HepG2 (cell line): ENCODE results near the gene TEKT5. TPM values are rescaled to one million over a fixed set of nuclear protein-coding genes. Genes with fewer than 3 reads are reported as not detected.
A peak's percentile ranks its signal among the peaks of the same experiment; 100 is the strongest.

Experiments used
- ATAC-seq: fragments of 200-7000 bp; cut with Tn5 transposase; 3 replicates; pipeline ENCODE4 v1.9.1; 2020; ENCODE audit warnings: mild to moderate bottlenecking, moderate library complexity
- BruUV-seq: library from RNA; stranded (reverse); fragments of 400-500 nt; replicated peaks from 2 replicates; lab custom pipeline; 2021; lab: Mats Ljungman, UMichigan
- CTCF ChIA-PET: fragments of 300-600 bp; formaldehyde crosslinking; extraction: SDS; loops from one replicate; lab custom pipeline; 2021; ENCODE audit warnings: low total read pairs, inconsistent platforms, low intra/inter-chr PET ratio; lab: Yijun Ruan, JAX
- POLR2A ChIA-PET: fragments of 350-600 bp; sonication (Branson Sonifier 250); formaldehyde crosslinking; loops from one replicate; lab custom pipeline; 2020; ENCODE audit warnings: antibody characterized with exemption, inconsistent platforms; lab: Yijun Ruan, JAX
- DNase-seq: peaks from one replicate; pipeline ENCODE4 v3.0.0-alpha.2; 2015; ENCODE audit warnings: low spot score
- FAIRE-seq: peaks from 3 replicates; lab custom pipeline; 2011; peaks lifted over from hg19 to GRCh38; lab: Jason Lieb, UNC
- H2AFZ ChIP-seq: one replicate; pipeline ENCODE4 v1.6.1; 2011; ENCODE audit warnings: low read length, inconsistent platforms
- H3K27ac ChIP-seq: fragments of 300-600 bp; 3 replicates; pipeline ENCODE4 v1.8.0; 2011; ENCODE audit warnings: mixed run types, mild to moderate bottlenecking, mixed read lengths, low read length, inconsistent platforms; ENCODE audit not compliant: insufficient read depth; ENCODE audit errors: extremely low read length
- H3K27me3 ChIP-seq, 2 experiments: fragments of 200-600 bp in 1 of 2; 2 replicates in 1 of 2; 3 replicates in 1 of 2; pipeline versions ENCODE4 v1.6.0 to v1.8.0; 2011; ENCODE audit warnings: low read length in 2 of 2, mild to moderate bottlenecking in 2 of 2, moderate library complexity in 2 of 2, inconsistent platforms in 1 of 2; ENCODE audit not compliant: insufficient read depth in 2 of 2, control insufficient read depth in 1 of 2
- H3K36me3 ChIP-seq, 2 experiments: fragments of 200-600 bp in 1 of 2; replicated peaks in 1 of 2; 2 replicates in 1 of 2; 3 replicates in 1 of 2; pipeline versions ENCODE4 v1.5.1 to v1.8.0; 2011; ENCODE audit warnings: low read length in 2 of 2, inconsistent platforms in 1 of 2; ENCODE audit not compliant: insufficient read depth in 2 of 2, control insufficient read depth in 1 of 2
- H3K4me1 ChIP-seq: 2 replicates; pipeline ENCODE4 v1.5.1; 2012; ENCODE audit warnings: low read length, inconsistent platforms; ENCODE audit not compliant: insufficient read depth
- H3K4me2 ChIP-seq: 2 replicates; pipeline ENCODE4 v1.6.0; 2011; ENCODE audit warnings: low read depth, low read length, inconsistent platforms
- H3K4me3 ChIP-seq, 3 experiments: fragments of 200-600 bp in 1 of 3; sonication (generic), shearing (Covaris generic) in 1 of 3; replicated peaks in 1 of 3; 2 replicates each; pipeline ENCODE4 v1.5.1; 2011 to 2016; ENCODE audit warnings: low read length in 3 of 3, inconsistent platforms in 2 of 3, low read depth in 2 of 3, mild to moderate bottlenecking in 2 of 3, control low read depth in 1 of 3, mixed read lengths in 1 of 3; ENCODE audit not compliant: insufficient read depth in 1 of 3
- H3K79me2 ChIP-seq: one replicate; pipeline ENCODE4 v1.6.1; 2011; ENCODE audit warnings: low read length, inconsistent platforms; ENCODE audit not compliant: insufficient read depth
- H3K9ac ChIP-seq: 2 replicates; pipeline ENCODE4 v1.6.0; 2011; ENCODE audit warnings: mild to moderate bottlenecking, low read depth, low read length, inconsistent platforms; ENCODE audit not compliant: insufficient read depth
- H3K9me3 ChIP-seq: 2 replicates; pipeline ENCODE4 v1.5.1; 2012; ENCODE audit warnings: mild to moderate bottlenecking, low read length
- H4K20me1 ChIP-seq: 2 replicates; pipeline ENCODE4 v1.6.0; 2011; ENCODE audit warnings: inconsistent platforms, mild to moderate bottlenecking, low read length, moderate library complexity; ENCODE audit not compliant: insufficient read depth
- CHCHD3 ChIP-seq: sonication (generic); formaldehyde crosslinking; IDR thresholded peaks from 2 replicates; pipeline ENCODE4 v1.8.0; 2022; ENCODE audit warnings: mild to moderate bottlenecking, missing genetic modification reagents, moderate library complexity
- GTF2F1 ChIP-seq: fragments of 150-350 bp; IDR thresholded peaks from 2 replicates; pipeline ENCODE4 v1.6.1; 2014; ENCODE audit warnings: low read length
- JUNB ChIP-seq: sonication (generic); formaldehyde crosslinking; IDR thresholded peaks from 2 replicates; pipeline ENCODE4 v1.8.0; 2022; ENCODE audit warnings: missing genetic modification reagents, mild to moderate bottlenecking, borderline replicate concordance
- KDM2A ChIP-seq: sonication (generic); formaldehyde crosslinking; IDR thresholded peaks from 2 replicates; pipeline ENCODE4 v1.4.0; 2020; ENCODE audit warnings: low read depth, missing genetic modification reagents, borderline replicate concordance
- KMT2A ChIP-seq: sonication (generic); formaldehyde crosslinking; IDR thresholded peaks from 2 replicates; pipeline ENCODE4 v1.4.0; 2020; ENCODE audit warnings: missing genetic modification reagents
- MYPOP ChIP-seq: sonication (generic); formaldehyde crosslinking; IDR thresholded peaks from 2 replicates; pipeline ENCODE4 v1.8.1; 2023; ENCODE audit warnings: mild to moderate bottlenecking, moderate library complexity, missing genetic modification reagents
- PAXIP1 ChIP-seq: sonication (generic); formaldehyde crosslinking; conservative IDR thresholded peaks from 2 replicates; pipeline ENCODE4 v1.4.0; 2020; ENCODE audit warnings: mild to moderate bottlenecking, missing genetic modification reagents, moderate library complexity
- SOX13 ChIP-seq, 3 experiments: fragments of 450-650 bp in 1 of 3; sonication (generic) in 1 of 3; formaldehyde crosslinking in 1 of 3; IDR thresholded peaks in 2 of 3; conservative IDR thresholded peaks in 1 of 3; 2 replicates each; pipeline versions ENCODE4 v1.5.0 to v1.6.1; 2016 to 2020; ENCODE audit warnings: antibody characterized with exemption in 1 of 3, mild to moderate bottlenecking in 1 of 3, missing compliant biosample characterization in 1 of 3, missing genetic modification reagents in 1 of 3, moderate library complexity in 1 of 3
- TEAD3 ChIP-seq: optimal IDR thresholded peaks from 2 replicates; pipeline ENCODE3; 2016; ENCODE audit warnings: borderline replicate concordance
- TOE1 ChIP-seq: sonication (generic); formaldehyde crosslinking; IDR thresholded peaks from 2 replicates; pipeline ENCODE4 v1.4.0; 2020; ENCODE audit warnings: mild to moderate bottlenecking, missing genetic modification reagents
- YEATS4 ChIP-seq: sonication (generic); formaldehyde crosslinking; IDR thresholded peaks from 2 replicates; pipeline ENCODE4 v1.4.0; 2020; ENCODE audit warnings: missing genetic modification reagents, borderline replicate concordance
- ZC3H13 ChIP-seq: sonication (generic); formaldehyde crosslinking; IDR thresholded peaks from 2 replicates; pipeline ENCODE4 v1.8.1; 2023; ENCODE audit warnings: mild to moderate bottlenecking, missing genetic modification reagents, moderate library complexity
- ZNF282 ChIP-seq: fragments of 450-650 bp; IDR thresholded peaks from 2 replicates; pipeline ENCODE4 v1.6.1; 2018; ENCODE audit not compliant: partially characterized antibody
- ZNF83 ChIP-seq: sonication (generic); formaldehyde crosslinking; IDR thresholded peaks from 2 replicates; pipeline ENCODE4 v1.4.0; 2020; ENCODE audit warnings: missing genetic modification reagents, mild to moderate bottlenecking, borderline replicate concordance
- WGBS: methylation state at CpG from one replicate; pipeline ENCODE4 v1.1.6; 2017; ENCODE audit warnings: low lambda C conversion rate; 5-methylcytosine and 5-hydroxymethylcytosine counted together
- in situ Hi-C: cut with HindIII; loops from 2 replicates; pipeline ENCODE4 v1.10.0; 2017; ENCODE audit warnings: low pct_unique_long_range_greater_than_20kb; ENCODE audit not compliant: extremely low pct_ligation_motif_present
- intact Hi-C: fragments of 100-400 bp; cut with micrococcal nuclease; formaldehyde crosslinking; loops from one replicate; pipeline ENCODE4 v1.10.0; 2022; ENCODE audit not compliant: unreplicated experiment
- polyA plus RNA-seq, 8 experiments: library from polyadenylated mRNA; depleted of rRNA in 3 of 8; stranded (reverse) in 7 of 8; unstranded in 1 of 8; fragments of >200 nt; fragmentation: Illumina TruSeq in 4 of 8; extraction: Trizol in 4 of 8; gene quantifications; 2 replicates each; pipeline versions ENCODE4 v1.2.1 to v1.2.3, GENCODE V29; 2011 to 2016; ENCODE audit warnings: low read depth in 4 of 8, missing spikeins in 1 of 8, mixed read lengths in 1 of 8; ENCODE audit not compliant: insufficient read depth in 1 of 8
- total RNA-seq, 5 experiments: library from RNA; depleted of rRNA; stranded (reverse); fragments of >200 nt; fragmentation: Illumina TruSeq; extraction: Trizol; gene quantifications; 2 replicates each; pipeline ENCODE4 v1.2.3, GENCODE V29; 2016; ENCODE audit warnings: low read depth in 1 of 5

Gene TEKT5
- total and polyA plus RNA-seq, 2 of the 13 experiments (the other 11 are each of a cell fraction or from before 2014, with no cell fraction given), result 0.16 TPM; not detected in 1

DNA sequence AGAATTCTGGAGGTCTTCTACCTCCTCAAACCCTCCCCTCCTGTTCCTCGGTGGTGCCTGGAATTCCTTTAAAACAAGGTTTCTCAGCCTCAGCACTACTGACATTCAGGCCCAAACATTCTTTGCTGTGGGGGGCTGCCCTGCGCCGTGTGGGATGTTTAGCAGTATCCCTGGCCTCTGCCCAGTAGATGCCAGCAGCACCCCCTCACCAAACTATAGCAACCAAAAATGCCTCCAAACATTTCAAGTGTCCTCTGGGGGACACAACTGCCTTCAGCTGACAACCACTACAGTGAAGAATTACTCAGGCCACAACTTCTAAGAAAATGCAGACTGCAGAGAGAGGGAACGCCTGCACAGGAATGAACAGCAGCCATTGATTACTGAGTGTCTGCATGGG is 28.4 kb downstream of the TEKT5 start:
- H3K36me3 ChIP-seq, result no peaks in the 10 kb centered on the region
- in situ Hi-C loops (no loop called here), intact Hi-C loops (no loop called here)
- H3K4me2 ChIP-seq, result no peak overlapping the region
- peaks cover 18% of the 10 kb centered on the region for H3K4me1 ChIP-seq
- CTCF ChIA-PET, result no interaction called here
- H2AFZ ChIP-seq, result no peak overlapping the region
- TF ChIP-seq CHCHD3, result 0 out of 2 replicates have a peak, but pooled peaks have one; percentile 25
- TF ChIP-seq SOX13 (IDR thresholded peaks at IDR 0.05), result no peak
- no peak for TF ChIP-seq SOX13 (CRISPR knock-in tag; conservative IDR thresholded peaks at IDR 0.05 in 1 of 2, IDR thresholded peaks at IDR 0.05 in 1 of 2)
- no peak for FAIRE-seq
- H3K79me2 ChIP-seq, result no peaks in the 10 kb centered on the region
- no peak overlapping the region for H3K27ac ChIP-seq
- POLR2A ChIA-PET, result no interaction called here
- 73% methylated on average over 4 of the region's 4 CpGs for WGBS
- no peak overlapping the region for H3K9ac ChIP-seq
- ATAC-seq, result no peak
- H3K9me3 ChIP-seq, result no peaks in the 10 kb centered on the region
- peaks cover 4 to 8% of the 10 kb centered on the region in 2 experiments; a peak in 2 of 5 replicates for H3K27me3 ChIP-seq
- no peak for DNase-seq
- no peaks in the 10 kb centered on the region for H4K20me1 ChIP-seq
- no peak overlapping the region for H3K4me3 ChIP-seq
- no TSS peak for BruUV-seq

- 19% methylated on average over 7 of the region's 7 CpGs for WGBS
- CTCF ChIA-PET, result no interaction called here
- H3K36me3 ChIP-seq, result no peaks in the 10 kb centered on the region
- TF ChIP-seq ZNF83 (CRISPR knock-in tag), result no peak
- TF ChIP-seq ZNF282, result no peak
- TF ChIP-seq MYPOP (CRISPR knock-in tag), result no peak
- no peak for TF ChIP-seq ZC3H13 (CRISPR knock-in tag)
- no peak for TF ChIP-seq TEAD3 (CRISPR knock-in tag)
- 0 out of 2 replicates have a peak, but pooled peaks have one; percentile 20 for TF ChIP-seq YEATS4 (CRISPR knock-in tag)
- no peak for TF ChIP-seq GTF2F1
- no peak for TF ChIP-seq PAXIP1
- no peak for TF ChIP-seq KDM2A (CRISPR knock-in tag)
- no peak for TF ChIP-seq TOE1
- TF ChIP-seq KMT2A (CRISPR knock-in tag), result no peak
- no peak for TF ChIP-seq JUNB
Measured at GRCh38 chr16:10665166-10665565, 29.6 kb downstream of the TEKT5 start.

More at GRCh38 chr16:10665166-10665565, 29.6 kb downstream of the TEKT5 start:
- in situ Hi-C loops, result no loop called here
- H3K27me3 ChIP-seq, result peaks cover 4 to 8% of the 10 kb centered on the region in 2 experiments; a peak in 2 of 5 replicates
- H2AFZ ChIP-seq, result no peak overlapping the region
- H3K79me2 ChIP-seq, result no peaks in the 10 kb centered on the region
- H3K4me2 ChIP-seq, result 0 out of 2 replicates have a peak overlapping the region, but pooled peaks have one; percentile 2
- H4K20me1 ChIP-seq, result no peaks in the 10 kb centered on the region
- intact Hi-C loops, result no loop called here
- no peak overlapping the region for H3K27ac ChIP-seq
- no peak overlapping the region for H3K4me3 ChIP-seq
- FAIRE-seq, result no peak
- ATAC-seq, result peak; percentile 8; the same call in 1 of the 3 replicates
- H3K9me3 ChIP-seq, result no peaks in the 10 kb centered on the region
- POLR2A ChIA-PET, result no interaction called here
- no peak for DNase-seq
- H3K9ac ChIP-seq, result no peak overlapping the region
- BruUV-seq, result no TSS peak
- peaks cover 28% of the 10 kb centered on the region for H3K4me1 ChIP-seq
